GM13976 (cell line): ENCODE results near the gene ABTB2.

Experiments used
- DNase-seq: peaks from one replicate; pipeline ENCODE4 v3.0.0; 2012; ENCODE audit warnings: low spot score
- in situ Hi-C: fragments of 300-500 bp; cut with MboI; formaldehyde crosslinking; loops from one replicate; pipeline ENCODE4 v1.12.0; 2022; ENCODE audit warnings: low sequenced_read_pairs, mixed read lengths, inconsistent platforms; ENCODE audit not compliant: unreplicated experiment
- TF ChIP-seq, protein P1 (sequence below): IDR thresholded peaks from 2 replicates; pipeline ENCODE4 v1.5.1; 2012; ENCODE audit warnings: borderline replicate concordance, mild to moderate bottlenecking; ENCODE audit not compliant: insufficient read depth; ENCODE audit errors: extremely low read depth, missing control alignments, control extremely low read depth

The ABTB2 gene

GRCh38 chr11:34381775-34382174, 24.0 kb upstream of the ABTB2 start:
- in situ Hi-C loops = no loop called here
- DNase-seq = no peak
- TF ChIP-seq, protein P1, sequence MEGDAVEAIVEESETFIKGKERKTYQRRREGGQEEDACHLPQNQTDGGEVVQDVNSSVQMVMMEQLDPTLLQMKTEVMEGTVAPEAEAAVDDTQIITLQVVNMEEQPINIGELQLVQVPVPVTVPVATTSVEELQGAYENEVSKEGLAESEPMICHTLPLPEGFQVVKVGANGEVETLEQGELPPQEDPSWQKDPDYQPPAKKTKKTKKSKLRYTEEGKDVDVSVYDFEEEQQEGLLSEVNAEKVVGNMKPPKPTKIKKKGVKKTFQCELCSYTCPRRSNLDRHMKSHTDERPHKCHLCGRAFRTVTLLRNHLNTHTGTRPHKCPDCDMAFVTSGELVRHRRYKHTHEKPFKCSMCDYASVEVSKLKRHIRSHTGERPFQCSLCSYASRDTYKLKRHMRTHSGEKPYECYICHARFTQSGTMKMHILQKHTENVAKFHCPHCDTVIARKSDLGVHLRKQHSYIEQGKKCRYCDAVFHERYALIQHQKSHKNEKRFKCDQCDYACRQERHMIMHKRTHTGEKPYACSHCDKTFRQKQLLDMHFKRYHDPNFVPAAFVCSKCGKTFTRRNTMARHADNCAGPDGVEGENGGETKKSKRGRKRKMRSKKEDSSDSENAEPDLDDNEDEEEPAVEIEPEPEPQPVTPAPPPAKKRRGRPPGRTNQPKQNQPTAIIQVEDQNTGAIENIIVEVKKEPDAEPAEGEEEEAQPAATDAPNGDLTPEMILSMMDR = no peak

DNA sequence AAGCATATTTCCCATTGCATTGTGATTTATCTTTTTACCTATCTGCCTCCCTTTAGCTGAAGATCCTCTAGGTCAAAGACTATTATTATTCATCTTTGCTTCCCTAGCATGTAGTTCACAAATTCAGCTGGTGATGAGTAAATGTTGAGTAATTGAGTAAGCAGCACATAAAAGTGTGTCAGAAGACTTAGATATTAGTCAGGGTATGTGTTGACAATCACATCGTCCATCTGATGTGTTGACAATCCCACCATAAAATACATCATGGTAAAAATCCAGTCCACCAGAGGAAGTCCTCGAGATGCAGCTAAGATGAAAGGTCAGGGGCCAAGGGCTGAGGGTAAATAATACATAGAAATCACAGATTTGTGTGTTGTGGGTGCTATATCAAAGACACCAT, 22.9 kb upstream of the ABTB2 start:
- DNase-seq = no peak
- in situ Hi-C loops = no loop called here
- TF ChIP-seq, protein P1 = no peak

DNA sequence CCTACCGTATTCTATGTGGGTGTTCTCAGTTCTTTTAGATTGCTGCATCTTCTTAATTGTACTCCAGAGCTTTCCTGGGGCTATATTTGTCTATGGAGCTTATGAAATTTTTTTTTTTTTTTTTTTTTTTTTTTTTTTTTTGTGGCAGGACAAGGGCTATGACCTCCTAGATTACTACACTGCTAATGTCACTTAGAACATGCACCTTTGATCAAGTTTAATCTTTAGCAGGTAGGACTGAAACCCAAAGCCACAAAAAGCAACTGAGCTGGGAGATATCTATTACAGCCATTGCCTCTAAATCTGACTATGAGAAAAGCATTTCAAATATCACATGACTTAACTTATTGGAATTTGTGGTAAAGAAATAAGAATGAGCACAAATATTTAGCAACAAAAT, 21.7 kb upstream of the ABTB2 start:
- in situ Hi-C loops = no loop called here
- no peak for DNase-seq
- TF ChIP-seq, protein P1 = no peak

DNA sequence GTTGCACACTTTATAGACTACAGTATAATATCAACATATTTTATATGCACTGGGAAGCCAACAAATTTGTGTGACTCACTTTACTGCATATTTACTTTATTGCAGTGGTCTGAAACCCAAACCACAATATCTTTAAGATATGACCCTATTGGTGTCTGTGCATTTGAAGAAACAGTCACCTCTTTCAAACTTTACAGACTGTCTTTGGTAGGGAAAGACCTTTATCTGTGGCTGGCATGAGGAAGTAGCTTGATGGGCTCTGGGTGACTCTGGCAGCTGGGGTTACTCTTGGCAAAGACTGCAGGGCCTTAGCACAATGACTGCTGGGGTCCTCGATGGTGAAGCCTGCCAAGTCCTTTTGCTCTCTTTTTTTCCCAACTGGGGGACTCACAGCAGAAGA, 21.3 kb upstream of the ABTB2 start:
- in situ Hi-C loops = no loop called here
- TF ChIP-seq, protein P1 = no peak
- DNase-seq = no peak

GRCh38 chr11:34373727-34374126, 15.9 kb upstream of the ABTB2 start:
- DNase-seq = no peak
- in situ Hi-C loops = no loop called here
- TF ChIP-seq, protein P1 = no peak

GRCh38 chr11:34366522-34366921, 8.7 kb upstream of the ABTB2 start:
- in situ Hi-C loops = loop anchor here (10.0 kb wide), 2 partner anchors 118 to 512 kb away; no protein-coding TSS in a partner anchor
- DNase-seq = peak; percentile 46
- TF ChIP-seq, protein P1 = no peak

- DNase-seq = no peak
- in situ Hi-C loops = loop anchor here (10.0 kb wide), 2 partner anchors 121 to 509 kb away; no protein-coding TSS in a partner anchor
- TF ChIP-seq, protein P1 = no peak
These were observed 6.3 kb upstream of the ABTB2 start for GRCh38 chr11:34364102-34364501.
